Hippocampal formation (tissue), 2 donors: ENCODE data around the gene SEMA7A.

Source experiments
- DNase-seq, 2 donors: peaks; one replicate each; lab custom pipeline; 2025; lab: John Stamatoyannopoulos, UW

The SEMA7A gene

DNA sequence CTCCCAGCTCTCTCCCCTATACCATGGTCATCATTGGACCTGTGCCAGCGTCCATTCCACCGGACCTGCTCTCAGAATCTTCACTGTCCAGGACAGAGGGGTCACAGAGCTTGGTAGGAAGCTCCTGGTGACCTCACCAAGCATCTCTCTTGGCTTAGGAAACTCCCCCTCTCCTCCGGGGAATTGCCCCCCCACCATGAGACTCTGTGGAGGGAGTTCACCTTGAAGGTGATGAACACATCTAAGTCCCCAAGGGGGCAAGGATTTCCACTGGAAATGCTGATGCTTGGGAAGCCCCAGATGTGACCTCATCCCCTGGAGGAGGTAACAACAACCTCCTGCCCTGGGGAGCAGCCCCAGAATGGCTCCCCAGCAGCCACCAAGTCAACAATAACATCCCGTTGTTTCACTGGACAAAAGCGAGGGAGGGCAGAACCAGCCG lies 3.2 kb downstream of the SEMA7A start:
- no peak for DNase-seq

DNA sequence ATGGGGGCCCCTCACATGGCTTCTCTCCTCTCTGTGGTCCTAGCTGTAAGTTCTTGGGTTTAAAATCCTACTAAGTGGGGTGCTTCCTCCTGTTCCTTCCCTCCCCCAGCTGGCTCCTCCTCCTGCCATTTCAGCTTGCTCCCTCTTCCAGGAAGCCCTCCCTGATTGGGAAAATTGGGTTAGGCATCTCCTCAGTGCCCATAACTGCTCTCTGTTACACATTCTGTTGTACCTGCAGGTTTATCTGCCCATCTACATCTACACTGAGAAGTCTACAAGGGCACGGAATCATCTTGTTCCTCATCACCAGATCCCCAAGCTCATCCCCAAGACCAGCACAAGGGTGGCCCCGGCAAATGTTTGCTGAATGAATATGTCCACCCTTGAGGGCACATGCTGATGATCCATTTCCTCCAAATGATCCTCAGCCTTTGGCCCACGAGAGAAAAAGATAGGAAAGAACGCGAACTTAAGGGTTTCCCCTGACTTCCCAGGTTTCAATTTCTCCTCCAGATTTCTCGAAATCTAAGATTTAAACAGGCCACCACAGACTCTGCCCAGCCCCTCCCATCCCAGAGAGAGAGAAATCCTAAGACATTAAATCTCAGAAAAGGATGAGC lies 3.9 kb downstream of the SEMA7A start:
- DNase-seq, result no peak

DNA sequence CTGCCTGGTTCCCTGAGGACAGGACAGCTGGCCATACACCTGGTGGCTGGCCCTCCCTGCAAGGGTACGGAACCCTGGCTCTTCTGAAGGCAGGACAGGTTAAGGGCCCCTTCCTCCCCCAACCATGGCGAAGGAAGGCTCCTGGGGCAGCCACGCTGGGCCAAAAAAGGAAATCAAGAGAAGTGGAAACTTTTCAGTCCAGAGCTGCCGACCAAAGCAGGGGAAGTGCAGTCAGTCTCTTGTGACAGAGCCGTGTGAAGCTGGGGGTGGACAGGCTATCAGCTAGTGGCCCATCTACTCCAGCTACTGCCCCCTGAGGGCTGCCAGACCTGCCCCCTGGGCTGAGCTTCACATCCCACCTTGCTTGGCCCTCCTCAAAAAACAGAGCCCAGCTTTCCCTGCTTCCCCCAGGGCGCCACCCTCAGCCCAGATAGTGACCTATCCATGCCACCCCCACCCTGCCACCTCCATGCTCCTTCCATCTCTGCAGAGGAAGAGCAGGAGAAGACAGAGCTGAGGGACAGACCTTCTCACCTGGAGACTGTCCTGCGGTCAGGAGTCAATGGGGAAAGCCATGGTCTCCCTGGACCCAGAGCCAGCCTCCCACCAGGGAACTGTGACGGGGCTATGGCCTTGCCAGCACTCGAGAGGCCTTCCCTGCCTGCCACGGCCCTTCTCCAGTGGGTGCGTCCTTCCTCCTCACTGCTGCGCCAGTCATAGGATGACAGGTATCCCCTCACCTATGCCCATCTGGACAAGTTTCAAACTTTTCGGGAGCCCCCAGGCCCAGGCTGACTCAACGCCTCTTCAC lies 4.6 kb downstream of the SEMA7A start:
- DNase-seq, result no peak

DNA sequence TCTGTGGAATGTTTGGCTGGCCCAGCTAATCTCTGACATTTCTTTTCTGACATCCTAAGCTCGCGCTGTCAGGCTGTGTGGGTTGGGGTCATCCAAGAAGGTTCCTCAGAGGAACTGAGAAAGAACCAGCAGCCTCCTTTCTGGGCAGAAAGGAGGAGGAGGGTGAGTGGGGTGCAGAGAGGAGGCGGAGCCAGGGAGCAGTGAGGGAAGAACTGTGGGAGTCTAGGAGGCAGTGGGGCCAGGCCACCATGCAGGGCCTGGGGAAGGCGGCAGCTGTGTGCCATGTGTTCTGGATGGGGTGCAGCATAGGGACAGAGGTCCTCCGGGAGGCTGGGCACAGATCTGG lies 5.3 kb downstream of the SEMA7A start:
- peak in 1 of 2 donors; percentile 23 for DNase-seq

DNA sequence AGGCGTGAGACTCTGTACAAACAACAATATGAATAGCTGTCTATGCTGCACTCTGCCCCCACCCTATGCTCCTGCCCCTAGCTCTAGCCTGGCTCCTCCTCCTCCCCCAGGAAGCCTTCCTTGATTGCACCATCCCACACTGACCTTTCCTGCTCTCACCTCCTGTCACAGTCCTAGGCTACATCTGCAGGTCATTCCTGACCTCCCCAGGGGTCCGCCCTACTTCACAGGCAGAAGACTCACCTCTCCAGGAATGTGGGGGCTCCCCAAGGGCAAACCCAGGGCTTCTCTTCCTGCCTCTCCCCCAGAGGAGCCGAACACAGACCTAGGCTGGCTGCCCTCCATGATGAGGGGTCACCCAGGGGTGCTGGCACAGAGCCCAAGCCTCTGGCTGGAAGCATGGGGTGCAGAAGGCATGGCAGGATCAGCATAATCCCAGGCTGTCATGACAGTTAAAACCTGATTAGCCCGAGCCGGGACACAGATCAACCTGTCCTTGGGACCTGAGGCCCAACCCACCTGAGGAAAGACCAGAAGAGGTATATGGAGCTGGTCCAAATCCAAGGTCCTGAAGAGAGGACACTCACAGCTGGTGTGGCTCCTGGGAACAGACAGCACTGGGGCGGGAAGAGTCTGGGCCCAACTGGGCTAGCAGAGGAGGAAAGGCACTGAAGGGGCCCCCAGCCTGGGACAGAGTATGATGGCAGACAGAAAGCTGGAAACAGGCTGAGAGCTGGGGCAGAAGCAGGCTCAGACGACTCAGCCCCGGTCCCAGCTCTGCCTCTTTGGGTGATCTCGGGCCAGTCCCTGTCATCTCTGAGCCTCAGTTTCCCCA lies 5.9 kb downstream of the SEMA7A start:
- DNase-seq, result no peak

DNA sequence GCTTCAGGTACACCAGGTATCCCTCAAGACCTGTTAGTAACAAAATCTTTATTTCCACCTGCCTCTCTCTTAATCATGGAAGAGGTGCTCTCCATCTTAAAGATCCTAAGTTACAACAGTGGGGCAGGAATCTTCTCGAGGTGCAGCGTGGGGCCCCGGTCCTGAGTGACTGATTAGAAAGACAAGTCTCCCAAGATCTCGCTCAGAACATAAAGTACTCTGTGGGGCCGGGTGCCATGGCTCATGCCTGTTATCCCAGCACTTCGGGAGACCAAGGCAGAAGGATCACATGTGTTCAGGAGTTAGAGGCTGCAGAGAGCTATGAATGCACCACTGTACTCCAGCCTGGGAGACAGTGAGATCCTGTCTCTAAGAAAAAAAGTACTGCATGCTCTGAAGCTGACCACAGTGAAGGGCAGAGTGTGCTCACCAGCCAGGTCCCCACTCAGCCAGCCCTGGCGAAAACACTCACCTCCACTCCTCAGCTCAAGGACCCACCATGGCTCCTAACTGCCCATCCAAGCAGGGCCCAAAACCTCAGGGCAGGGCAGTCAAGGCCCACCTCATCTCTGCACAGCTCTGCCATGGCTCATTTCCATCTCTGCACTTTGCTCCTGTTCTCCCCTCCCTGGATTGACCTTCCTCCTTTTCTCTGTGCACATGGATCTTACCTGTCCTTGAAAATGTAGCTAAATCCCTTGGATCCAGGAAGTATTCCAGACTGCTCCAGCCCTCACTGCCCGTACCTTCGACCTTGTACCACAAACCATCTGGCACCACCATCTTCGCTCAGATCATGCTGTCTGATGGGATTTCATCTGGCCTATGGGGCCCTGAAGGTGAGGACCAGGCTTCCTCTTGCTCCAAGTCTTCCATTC lies 7.1 kb downstream of the SEMA7A start:
- no peak for DNase-seq

DNA sequence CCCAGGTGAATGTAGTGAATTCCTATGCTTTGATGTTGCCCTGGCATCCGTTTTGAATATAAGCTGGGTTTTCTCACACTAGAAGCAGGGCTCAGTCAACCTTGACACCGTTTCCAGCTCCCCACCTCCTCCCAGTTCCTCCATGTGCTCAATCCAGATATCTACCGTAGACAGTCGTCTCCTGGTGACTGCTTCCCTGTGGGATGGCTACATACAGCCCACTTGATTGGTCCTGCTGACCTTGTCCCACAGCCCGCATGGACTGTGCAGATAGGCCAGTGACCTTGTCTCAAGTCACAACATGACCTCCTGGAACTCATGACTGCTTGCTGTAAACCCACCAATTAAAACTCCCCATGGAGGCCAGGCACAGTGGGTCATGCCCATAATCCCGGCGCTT lies 8.1 kb downstream of the SEMA7A start:
- no peak for DNase-seq

DNA sequence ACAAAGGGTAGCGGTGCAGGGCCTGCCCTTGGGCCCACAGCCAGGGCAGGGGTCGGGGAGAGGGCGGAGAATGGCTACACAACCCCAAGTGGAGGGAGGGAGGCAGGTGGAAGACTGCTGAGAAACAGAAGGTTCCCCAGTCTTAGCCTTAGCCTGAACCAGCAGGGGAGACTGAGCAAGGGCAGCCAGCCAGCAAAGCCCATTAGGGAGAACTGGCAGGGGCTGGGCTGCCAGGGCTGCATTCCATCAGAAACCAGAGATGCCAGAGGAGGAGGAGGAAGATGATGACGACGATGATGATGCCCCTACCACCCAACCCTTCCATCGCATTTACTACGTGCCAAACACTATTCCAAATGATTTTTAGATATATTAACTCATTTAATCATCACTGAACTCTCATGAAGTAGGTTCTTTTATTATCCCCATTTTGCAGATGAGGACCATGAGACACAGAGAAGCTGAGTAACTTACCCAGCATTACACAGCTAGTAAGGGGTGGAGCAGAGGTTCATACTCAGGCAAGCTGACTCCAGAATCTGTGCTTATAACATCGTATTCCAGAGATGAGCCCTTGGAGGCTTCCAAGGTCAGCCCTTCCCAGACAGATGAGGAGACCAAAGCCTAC lies 8.7 kb downstream of the SEMA7A start:
- DNase-seq, result no peak

DNA sequence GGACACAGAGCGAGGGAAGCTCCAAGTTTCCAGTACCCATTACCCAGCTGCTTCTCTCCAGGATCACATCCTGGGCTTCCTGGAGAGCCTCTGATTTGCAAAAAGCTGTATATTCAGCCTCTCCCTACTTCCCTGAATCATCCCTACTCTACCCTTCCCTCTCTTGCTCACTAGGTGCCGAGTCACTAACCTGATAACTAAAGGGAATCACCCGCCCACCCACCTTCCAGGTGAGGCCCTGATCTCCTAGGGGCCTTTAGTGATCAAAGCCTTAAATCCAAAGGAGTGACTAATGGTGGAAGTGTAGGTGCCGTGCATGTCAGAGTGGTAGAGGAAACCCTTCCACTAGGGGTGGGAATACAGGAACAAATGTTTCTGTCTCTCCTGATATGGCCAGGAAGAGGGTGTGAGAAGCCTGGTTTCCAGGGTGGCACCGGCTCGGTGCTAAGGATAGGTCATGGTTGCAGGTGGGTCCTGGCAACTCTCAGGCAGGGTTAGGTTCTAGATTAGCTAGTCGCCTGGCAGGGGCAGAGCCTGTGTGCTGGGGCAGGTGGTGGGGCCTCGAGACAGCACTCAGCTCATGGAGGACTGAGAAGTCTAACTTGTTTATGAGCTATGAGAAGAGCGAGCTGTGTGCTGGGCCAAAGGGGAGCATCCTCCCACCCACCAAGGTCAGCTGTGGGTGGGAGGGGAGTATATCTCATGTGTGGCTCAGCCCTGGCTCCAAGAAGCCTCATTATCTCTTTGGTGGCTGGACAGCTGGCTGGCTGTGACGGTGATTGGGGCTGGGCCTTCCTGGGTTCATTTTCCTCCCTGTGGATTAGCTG lies 10.1 kb downstream of the SEMA7A start:
- peak in 1 of 2 donors; percentile 19 for DNase-seq

DNA sequence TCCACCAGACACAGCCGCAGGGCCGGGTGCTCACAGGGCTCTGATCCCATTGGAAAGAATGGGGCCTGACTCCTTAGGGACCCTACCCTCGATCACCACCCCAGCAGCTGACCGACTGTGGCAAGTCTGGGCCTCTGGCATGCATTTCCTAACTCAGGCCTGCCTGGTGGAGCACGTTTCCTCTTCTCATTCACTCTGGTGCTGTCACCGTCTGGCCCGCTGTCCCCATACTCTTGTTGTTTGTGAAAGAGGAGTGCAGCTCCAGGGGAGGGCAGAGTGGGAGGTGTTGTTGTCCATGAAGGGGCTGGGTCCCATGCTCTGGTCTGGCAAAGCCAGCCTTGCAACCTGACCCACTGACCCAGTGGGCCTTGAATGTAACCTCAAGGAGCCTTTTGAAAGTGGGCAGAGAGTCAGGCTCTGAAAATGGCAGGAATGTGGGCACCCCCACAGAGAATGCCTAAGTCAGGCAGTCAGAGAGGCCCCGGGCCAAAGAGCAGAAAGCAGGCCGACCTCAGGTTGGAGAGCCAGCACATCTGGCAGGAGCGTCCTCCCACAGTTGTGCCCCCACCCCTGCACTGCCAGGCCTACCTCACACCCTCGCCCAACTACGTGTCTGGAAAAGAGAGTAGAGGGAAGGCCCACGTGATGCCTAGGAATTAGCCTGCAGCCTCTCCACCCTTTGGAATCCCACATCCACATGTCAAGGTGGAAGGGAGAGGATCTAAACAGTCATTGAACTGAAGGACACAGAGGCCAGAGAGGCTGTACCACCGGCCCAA lies 10.9 kb downstream of the SEMA7A start:
- peak; percentile 39 to 48 for DNase-seq

DNA sequence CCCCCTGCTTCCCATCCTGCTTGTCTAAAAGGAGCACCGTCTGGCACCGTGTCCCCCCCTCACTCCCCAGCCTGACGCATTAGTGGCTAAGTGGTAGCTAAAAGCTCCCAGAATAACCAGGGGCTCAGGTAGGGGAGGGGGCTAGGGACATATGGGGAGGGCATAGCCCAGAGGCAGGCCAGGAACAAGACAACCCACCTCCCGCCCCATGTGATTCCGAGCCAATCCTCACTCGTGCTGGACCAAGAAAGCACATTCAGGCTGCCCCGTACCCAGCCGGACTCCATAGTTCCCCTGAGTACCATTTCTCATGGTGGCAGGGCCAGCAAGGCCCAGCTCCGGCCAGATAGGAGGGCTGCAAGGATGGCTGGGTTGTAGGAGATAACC lies 11.5 kb downstream of the SEMA7A start:
- peak in 1 of 2 donors; percentile 48 for DNase-seq

DNA sequence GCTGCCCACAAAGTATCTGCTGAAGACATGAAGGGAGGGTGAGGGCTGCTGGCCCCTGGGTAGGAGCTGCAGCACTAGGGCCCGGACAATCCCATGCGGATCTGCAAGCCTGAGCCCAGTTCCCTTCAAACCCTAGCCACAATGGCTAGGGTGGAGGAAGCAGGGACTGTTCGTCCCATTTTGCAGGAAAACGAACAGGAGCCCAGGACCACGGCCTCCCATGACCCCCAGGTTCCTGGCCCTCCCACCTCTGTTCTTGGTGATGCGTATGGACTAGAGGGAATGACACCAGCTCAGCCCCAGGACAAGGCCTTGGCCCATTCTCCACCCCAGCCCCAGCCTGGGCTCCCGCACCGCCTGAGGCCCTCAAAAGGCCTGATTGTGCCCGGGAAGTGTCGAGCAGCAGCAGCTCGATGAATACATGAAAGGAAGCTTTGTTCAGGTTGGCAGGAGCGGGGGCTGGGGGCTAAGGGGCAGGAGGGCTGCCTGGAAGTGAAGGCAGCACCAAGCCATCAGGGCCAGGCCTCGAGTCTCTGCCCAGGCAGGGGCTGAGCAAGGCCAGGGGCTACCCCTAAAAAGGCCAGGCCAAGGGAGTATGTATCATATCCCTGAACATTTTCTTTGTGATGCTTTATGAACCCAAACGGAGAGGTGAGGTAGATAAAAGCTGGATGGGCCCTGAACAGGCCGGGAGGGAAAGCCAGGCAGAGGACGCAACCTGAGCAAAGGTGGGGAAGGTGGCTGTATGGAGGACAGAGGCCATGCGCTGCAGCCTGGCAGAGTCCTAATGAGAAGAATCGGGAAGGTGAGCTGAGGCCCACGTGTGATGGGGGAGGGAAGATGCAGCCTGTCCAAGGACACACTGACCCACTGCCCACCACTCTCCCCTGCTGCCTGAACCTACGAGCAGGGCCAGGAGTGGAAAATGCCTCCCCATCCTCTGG lies 12.2 kb downstream of the SEMA7A start:
- DNase-seq, result peak; percentile 93 to 94

DNA sequence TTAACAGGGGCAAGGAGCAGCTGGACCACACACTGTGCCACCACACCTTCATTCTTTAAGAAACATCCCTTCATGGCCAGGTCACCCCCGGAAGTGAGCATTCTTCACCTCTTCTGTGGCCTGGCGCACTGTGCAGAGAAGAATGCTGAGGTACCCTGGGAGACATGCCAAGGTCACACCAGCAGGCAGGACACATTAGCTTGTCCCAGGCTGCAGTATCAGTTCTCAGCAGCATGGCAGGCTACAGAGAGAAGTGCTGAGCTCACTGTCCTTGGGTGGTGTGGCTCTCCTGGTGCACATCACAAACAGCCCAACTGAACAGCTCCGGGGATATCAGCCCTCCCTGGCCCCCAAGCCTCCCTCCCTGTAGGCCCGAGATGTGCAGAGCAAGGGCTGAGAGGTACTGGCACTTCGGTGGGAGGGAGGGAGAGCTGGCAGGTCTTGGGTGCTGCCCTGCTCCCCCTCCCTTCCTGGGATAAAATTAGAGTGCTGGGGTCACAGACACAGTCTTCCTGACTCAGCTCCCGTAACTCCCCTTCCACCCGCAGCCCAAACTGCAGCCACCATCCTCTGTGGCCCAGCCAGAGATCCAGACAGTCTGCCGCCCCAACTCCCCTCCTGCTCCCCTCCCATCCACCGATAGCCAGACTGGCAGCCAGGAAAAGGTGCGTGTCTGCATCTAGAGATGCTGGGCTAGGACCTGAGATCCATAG lies 13.4 kb downstream of the SEMA7A start:
- no peak for DNase-seq

DNA sequence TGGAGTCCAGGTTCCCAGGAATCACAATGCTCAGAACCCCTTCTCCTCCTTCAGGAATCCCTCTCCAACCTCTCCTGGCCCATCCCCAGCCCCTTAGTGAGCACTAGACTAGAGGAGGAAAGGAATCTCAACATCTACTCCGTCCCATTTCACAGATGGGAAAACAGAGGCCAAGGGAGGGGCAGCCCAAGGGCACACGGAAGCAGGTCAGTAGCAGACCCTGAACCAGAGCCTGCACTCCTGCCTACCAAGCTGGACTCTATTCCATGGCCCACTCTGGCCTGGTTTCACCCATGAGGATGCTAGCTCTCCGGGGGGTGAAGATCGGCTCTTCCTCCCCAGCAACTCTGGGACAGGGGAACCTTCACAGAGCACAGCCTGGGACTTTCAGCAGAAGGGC lies 14.3 kb downstream of the SEMA7A start:
- DNase-seq, result no peak

DNA sequence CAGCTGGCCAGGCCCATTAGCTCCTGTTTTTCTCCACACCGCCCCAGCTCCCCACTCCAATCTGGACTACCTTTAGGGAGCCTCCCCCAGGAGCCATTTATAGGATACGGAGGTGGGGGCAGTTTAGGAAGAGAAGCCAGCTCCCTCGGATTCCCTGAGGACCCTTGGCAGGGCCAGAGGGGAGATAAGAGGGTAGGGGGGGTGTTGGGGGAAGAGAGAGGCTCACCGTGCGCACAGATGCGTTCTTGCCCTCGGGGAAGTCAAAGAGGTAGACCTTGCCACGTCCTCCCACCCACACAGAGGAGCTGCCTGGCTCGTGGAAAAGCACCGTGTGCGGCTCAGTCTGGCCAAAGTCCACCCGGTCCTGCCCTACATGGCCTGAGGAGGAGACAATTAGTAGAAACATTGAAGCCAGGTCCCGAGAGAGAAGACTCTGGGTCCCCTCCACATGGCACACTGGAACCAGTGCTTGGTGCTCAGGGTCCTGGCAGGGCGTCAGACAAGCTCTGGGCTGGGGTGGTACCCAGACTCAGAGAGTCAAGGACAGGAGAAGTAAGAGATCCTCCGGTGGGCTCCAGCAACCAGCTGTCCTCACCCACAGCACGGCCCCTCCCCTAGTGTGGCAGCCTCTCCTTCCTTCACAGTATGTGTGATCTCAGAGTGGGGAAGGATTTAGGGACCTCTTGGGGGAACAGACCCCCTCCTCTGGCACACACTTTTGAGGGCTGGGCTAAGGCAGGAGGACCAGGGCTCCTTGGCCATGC lies 15.0 kb downstream of the SEMA7A start:
- no peak for DNase-seq

DNA sequence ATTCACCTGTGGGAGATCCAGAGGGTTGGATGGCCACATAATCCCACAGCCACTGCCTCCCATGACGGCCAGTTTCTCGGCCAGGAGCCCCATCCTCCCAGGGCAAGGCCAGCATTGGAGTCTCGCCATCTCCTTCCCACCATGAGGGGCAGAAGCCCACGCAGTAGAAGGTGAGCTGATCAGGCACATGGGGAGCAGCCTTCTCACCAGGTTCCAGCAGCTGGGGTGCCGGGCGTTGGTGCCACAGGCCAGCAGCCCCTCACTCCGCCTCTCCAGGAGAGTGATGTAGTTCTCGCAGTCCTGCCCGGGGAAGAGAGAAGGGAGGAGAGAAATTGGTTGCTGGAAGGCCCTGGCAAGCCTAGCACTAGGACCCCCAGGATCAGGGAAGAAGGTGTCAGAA lies 16.1 kb downstream of the SEMA7A start:
- no peak for DNase-seq

DNA sequence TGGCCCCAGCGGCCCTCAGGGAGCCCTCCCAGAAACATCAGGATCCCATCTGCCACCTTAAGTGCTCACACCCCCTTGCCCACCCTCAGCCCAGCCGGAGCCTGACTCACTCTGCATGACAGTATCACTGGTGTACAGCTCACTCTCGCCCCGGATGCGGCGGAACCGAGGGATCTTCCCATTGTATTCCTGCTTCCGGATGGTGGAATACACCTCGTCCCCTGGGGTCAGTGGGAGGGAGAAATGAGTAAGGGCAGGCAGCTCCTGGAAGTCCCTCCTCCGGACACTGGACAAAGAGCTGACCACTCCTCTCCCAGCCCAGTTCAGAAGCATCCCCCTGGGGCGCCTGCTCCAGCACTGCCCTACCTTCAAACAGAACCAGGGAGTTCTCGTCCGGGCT lies 16.5 kb downstream of the SEMA7A start:
- DNase-seq, result no peak
